ENCODE data around the gene MMEL1. TPM values are rescaled to one million over a fixed set of nuclear protein-coding genes. Genes with fewer than 3 reads are reported as not detected.

MMEL1 gene
- total RNA-seq, 2 experiments from 2014 or later, result not detected

DNA sequence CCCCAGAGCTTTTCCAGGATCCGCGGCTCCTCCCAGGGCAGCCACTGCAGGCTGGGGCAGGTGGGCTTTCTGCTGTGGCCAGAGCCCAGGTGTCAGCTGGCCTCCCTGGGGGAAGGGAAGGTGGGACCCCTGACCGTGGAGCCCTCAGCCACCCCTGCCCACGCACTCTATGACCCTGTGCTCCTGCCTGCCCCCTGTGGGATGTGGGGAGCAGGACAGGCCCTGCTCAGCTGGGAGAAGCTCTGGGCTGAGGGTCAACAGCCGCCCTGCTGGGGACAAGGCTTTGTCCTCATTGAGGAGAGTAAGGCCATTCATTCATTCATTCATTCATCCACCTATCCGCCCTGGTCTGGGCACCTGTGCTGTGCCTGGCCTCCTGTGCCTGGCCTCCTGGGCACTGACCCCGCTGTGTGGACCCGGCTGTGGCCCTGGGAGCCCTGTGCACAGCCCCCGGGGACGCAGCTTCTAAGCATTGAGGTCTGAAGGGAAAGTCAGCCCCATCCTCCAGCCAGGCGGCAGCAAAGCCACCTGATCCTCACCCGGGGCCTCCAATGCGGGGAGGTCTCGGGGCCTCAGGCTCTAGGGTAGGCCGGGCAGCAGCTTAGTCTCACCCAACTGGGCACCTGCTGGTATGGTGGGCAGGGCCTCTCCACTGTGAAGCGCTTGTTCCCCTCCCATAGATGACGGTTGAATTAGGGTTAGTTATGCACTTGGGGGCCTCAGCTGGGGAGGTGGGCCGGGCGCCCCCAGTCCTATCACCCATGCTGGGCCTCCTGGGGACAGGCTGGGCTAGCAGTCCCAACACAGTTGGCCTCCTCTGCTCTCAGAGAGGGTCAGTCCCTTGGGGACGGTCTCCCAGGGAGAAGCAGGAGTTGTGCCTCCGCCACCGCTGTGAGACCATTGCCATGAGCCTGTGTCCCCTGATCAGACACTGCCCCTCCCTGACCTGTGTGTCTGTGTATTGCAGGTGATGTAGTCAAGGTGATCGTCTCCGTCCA is 70.6 kb downstream of the MMEL1 start:
- H3K4me1 ChIP-seq (ENCODE audit: insufficient read depth, low read length, poor library complexity, severe bottlenecking), result no peaks in the 10 kb centered on the region
- TF ChIP-seq EZH2phosphoT487 (IDR thresholded peaks at IDR 0.05; ENCODE audit: borderline replicate concordance, low read depth, low read length), result no peak
- TF ChIP-seq, protein P1, sequence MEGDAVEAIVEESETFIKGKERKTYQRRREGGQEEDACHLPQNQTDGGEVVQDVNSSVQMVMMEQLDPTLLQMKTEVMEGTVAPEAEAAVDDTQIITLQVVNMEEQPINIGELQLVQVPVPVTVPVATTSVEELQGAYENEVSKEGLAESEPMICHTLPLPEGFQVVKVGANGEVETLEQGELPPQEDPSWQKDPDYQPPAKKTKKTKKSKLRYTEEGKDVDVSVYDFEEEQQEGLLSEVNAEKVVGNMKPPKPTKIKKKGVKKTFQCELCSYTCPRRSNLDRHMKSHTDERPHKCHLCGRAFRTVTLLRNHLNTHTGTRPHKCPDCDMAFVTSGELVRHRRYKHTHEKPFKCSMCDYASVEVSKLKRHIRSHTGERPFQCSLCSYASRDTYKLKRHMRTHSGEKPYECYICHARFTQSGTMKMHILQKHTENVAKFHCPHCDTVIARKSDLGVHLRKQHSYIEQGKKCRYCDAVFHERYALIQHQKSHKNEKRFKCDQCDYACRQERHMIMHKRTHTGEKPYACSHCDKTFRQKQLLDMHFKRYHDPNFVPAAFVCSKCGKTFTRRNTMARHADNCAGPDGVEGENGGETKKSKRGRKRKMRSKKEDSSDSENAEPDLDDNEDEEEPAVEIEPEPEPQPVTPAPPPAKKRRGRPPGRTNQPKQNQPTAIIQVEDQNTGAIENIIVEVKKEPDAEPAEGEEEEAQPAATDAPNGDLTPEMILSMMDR (conservative IDR thresholded peaks at IDR 0.05; ENCODE audit: low read length), result peak; percentile 63
- no peak for DNase-seq (ENCODE audit: low spot score)
- H4K20me1 ChIP-seq (ENCODE audit: insufficient read depth, low read length), result no peaks in the 10 kb centered on the region
- POLR2A ChIA-PET, result interaction anchor here (1.2 kb wide), 1 partner anchor 23 kb away, joined by 4 read pairs; no protein-coding TSS in a partner anchor
- no TSS peak for BruUV-seq (replicated peaks)
- H3K79me2 ChIP-seq (ENCODE audit: insufficient read depth, low read depth, low read length), result no peaks in the 10 kb centered on the region
- H2AFZ ChIP-seq (ENCODE audit: low read length), result no peak overlapping the region
- no peaks in the 10 kb centered on the region for H3K36me3 ChIP-seq (ENCODE audit: insufficient read depth, low read length)
- H3K9me2 ChIP-seq (ENCODE audit: insufficient read depth, low read length), result no peaks in the 10 kb centered on the region
- CTCF ChIA-PET (ENCODE audit: unreplicated experiment), result no interaction called here
- no peak overlapping the region for H3K27ac ChIP-seq (ENCODE audit: low read depth, low read length, poor library complexity, severe bottlenecking)
- H3K4me2 ChIP-seq (ENCODE audit: low read length), result no peak overlapping the region
- no peak overlapping the region for H3K4me3 ChIP-seq (ENCODE audit: low read depth, low read length, poor library complexity, severe bottlenecking)
- intact Hi-C loops (cut with micrococcal nuclease; ENCODE audit: unreplicated experiment), result no loop called here
- no peaks in the 10 kb centered on the region for H3K9me3 ChIP-seq (ENCODE audit: low read length)

DNA sequence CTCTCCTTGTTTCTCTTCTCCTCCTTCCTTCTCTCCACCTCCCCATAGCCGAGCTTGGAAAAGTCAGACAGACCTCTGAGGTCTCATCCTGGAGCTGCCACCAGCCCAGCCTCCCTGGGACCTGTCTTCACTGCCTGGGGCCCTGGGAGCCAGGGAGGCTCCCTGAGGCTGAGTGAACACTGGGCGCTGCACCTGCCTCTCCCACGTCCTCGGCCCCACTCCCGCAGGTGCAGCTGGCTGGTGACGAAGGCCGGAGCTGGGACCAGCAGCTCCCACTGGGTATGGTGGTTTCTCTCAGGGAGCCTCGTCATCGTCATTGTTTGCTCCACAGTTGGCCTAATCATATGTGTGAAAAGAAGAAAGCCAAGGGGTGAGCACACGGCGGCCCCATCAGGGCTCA is 71.4 kb downstream of the MMEL1 start:
- no peaks in the 10 kb centered on the region for H3K9me2 ChIP-seq (ENCODE audit: insufficient read depth, low read length)
- no peak overlapping the region for H3K4me2 ChIP-seq (ENCODE audit: low read length)
- no peak overlapping the region for H2AFZ ChIP-seq (ENCODE audit: low read length)
- ChIA-PET CTCF (ENCODE audit: unreplicated experiment) (no interaction called here), POLR2A (interaction anchor here (1.2 kb wide), 1 partner anchor 24 kb away, joined by 4 read pairs; no protein-coding TSS in a partner anchor)
- no peak overlapping the region for H3K4me3 ChIP-seq (ENCODE audit: low read depth, low read length, poor library complexity, severe bottlenecking)
- TF ChIP-seq, protein P1 (conservative IDR thresholded peaks at IDR 0.05; ENCODE audit: low read length), result no peak
- TF ChIP-seq EZH2phosphoT487 (IDR thresholded peaks at IDR 0.05; ENCODE audit: borderline replicate concordance, low read depth, low read length), result no peak
- H3K4me1 ChIP-seq (ENCODE audit: insufficient read depth, low read length, poor library complexity, severe bottlenecking), result peaks cover 7% of the 10 kb centered on the region
- intact Hi-C loops (cut with micrococcal nuclease; ENCODE audit: unreplicated experiment), result no loop called here
- no TSS peak for BruUV-seq (replicated peaks)
- no peaks in the 10 kb centered on the region for H3K79me2 ChIP-seq (ENCODE audit: insufficient read depth, low read depth, low read length)
- no peaks in the 10 kb centered on the region for H4K20me1 ChIP-seq (ENCODE audit: insufficient read depth, low read length)
- no peaks in the 10 kb centered on the region for H3K9me3 ChIP-seq (ENCODE audit: low read length)
- DNase-seq (ENCODE audit: low spot score), result no peak
- no peaks in the 10 kb centered on the region for H3K36me3 ChIP-seq (ENCODE audit: insufficient read depth, low read length)
- no peak overlapping the region for H3K27ac ChIP-seq (ENCODE audit: low read depth, low read length, poor library complexity, severe bottlenecking)

Data from OCI-LY7 (cell line).